AG08396 (cell line): ENCODE measurements around the gene LIMS4.
"Not testable (repeated sequence)": the region's sequence is repeated elsewhere in the genome, so short reads cannot be mapped to it uniquely, and the experiment has no call there.

Experiments used
- DNase-seq: peaks from one replicate; pipeline ENCODE4 v3.0.0; 2012; ENCODE audit warnings: low spot score, mixed read lengths

LIMS4 gene, protein sequence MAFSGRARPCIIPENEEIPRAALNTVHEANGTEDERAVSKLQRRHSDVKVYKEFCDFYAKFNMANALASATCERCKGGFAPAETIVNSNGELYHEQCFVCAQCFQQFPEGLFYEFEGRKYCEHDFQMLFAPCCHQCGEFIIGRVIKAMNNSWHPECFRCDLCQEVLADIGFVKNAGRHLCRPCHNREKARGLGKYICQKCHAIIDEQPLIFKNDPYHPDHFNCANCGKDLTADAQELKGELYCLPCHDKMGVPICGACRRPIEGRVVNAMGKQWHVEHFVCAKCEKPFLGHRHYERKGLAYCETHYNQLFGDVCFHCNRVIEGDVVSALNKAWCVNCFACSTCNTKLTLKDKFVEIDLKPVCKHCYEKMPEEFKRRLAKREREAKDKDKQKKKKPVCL

DNA sequence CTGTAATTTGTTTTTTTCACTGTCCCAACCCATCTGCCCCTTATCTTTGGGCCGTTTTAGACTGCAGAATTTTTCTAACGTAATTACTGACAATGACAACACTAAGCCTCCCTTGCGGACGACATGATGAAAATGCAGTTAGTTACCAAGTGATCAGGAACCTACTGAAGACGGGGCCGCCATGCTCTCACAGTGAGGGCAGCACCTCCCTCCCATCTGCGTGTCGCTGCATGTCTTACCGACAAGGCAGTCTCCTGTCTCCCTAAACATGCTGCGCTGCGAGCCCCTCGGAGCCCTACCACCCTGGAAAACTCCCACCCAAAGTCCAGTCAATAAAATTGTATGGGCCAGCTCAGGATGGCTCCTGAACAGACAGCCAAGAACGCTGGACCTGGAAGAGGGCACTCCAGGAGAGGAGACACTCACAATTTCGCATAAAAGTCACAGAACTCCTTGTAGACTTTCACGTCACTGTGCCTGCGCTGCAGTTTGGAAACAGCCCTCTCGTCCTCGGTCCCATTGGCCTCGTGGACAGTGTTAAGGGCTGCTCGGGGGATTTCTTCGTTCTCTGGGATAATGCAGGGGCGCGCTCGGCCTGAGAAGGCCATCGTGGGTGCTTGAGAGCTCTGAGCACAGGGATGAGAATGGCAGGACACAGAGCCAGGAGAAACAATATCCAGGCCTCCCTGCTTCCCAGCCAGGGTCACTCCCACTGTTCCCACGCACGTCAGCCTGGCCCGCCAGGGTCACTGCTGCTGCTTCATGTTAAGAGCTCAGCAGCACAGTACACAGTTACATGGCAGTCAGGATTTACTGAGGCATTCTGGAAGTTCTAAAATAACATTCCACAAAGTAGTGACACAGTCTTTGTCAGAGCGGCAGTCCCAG lies at the start of gene LIMS4:
LIMS4 (minus strand) TSS at position 646 of the 888 bp plus-strand sequence; CDS start at position 608, 38 bp downstream.
- not testable (repeated sequence) for DNase-seq

DNA sequence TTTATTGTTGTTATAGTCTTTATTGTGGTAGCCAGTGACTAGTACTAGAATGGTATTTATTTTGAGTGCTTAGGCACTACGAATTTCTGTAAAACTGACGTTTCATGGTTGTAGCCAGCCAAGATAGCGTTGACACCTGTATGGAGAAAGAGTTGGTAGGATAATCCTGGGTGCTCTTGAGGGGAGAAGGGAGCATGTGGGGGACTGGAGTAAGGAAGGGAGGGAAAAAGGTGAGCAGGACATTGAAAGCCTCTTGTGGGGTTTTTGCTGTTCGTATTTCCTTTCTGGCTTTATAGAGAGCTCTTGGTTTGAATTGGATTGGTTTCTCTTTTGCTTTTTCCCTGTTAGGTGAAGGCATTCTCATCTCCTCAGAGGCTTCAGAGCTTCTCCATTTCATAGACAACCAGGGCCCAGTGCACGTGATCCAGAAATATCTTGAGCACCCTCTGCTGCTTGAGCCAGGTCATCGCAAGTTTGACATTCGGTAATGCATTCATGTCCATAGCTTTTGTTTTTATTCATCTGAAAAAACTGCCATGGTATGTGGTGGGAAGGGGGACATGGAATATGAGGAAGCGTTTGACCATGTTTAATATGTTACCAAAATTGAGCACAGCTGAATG lies 27.2 kb upstream of the LIMS4 start:
- not testable (repeated sequence) for DNase-seq

DNA sequence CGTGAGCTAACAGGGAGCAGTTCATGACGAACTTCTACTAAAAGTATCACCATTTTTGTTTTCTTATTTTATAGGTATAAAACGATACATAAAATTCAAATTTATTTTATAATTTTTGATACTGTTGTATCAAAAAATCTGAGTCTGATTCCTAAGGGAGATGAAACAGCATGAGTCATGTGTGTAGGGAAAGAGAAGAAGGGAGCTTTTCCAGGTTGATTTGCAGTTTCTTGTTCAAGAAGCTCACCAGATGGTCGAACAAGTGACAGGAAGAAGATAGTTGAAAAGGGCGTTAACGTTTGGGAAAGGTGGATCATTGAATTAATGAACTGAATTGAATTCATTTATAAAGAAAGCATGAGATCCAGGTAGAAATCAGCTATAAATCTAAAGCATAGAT lies 23.4 kb upstream of the LIMS4 start:
- DNase-seq, result not testable (repeated sequence)

DNA sequence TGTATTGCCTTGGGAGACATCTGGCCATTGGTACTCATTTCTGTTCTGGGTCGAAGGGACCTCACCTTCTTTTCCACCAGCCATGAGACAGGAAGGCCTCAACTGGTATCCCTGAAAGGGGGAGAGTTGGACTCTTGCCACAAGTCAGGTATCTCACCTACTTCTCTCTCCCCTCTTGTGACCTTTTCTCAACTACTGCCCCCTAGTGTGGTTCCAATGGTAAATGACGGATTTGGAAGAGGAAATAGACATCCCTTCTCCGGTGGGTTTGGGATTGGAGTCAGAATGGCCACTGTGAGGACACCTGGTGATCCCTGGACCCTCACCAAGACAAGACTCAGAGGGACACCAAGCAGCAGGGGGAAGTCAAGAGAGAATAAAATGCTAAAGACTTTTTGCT lies 21.9 kb upstream of the LIMS4 start:
- DNase-seq, result not testable (repeated sequence)

DNA sequence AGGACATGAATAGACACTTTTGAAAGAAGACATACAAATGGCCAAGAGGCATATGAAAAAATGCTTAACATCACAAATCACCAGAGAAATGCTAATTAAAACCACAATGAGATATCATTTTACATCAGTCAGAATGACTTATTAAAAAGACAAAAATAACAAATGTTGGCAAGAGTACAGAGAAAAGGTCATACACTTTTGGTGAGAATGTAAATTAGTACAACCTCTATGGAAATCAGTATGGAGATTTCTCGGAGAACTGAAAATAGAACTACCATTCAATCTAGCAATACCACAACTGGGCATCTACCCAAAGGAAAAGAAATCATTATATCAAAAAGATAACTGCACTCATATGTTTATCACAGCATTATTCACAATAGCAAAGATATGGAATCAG lies 16.4 kb upstream of the LIMS4 start:
- DNase-seq, result not testable (repeated sequence)

DNA sequence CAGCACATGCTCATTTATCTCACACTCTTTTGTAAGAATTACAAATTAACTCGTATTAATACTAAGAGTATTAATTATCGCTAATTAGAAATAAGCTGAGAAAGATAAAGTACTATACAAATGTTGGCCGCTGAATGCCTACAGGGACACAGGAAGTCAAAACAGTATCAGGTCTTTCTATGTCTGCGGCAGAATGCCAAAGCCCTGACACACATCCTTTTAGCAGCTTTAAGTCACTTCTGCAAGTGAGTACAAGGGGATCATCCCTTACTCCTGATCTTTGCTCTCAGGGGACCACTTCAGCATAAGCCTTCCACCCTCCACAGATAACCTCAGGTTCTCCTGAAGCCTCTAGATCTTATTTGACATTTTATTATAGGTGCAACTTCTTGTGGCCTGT lies 10.1 kb upstream of the LIMS4 start:
- not testable (repeated sequence) for DNase-seq

DNA sequence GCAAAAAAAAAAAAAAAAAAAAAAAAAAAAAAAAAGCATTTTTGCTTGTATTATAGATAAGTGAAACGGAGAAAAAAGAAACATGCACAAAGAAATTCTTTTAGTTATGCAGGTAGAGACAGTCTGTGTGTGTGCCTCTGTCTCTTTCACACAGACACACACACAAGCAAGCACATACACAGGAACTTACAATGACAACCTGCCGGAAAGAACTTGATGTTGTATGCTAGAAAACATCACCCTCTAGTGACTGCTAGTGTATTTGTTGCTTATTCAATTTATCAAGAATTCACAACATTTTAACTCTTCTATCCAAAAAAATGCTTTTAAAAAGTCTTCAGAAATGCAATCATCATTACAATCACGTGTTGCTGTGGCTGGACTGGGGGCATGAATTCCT lies 8.6 kb upstream of the LIMS4 start:
- not testable (repeated sequence) for DNase-seq

DNA sequence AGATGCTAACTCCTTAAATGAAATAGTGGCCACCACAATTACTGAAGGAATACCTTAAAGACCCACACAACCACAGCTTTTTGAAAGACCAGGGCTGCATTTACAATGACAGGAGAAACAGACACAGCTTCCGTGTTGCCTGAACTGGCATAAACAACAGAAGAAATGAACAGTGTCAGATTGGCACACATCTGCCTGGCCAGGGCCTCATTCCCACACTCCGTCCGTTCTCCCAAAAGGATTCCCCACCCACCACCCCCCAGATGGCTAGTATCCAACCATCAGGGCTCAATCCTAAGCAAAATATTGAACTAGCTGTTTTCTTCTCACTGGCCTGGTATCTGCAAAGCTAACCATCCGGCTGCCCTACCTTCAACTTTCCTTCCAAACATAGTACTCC lies 7.5 kb upstream of the LIMS4 start:
- DNase-seq, result not testable (repeated sequence)

DNA sequence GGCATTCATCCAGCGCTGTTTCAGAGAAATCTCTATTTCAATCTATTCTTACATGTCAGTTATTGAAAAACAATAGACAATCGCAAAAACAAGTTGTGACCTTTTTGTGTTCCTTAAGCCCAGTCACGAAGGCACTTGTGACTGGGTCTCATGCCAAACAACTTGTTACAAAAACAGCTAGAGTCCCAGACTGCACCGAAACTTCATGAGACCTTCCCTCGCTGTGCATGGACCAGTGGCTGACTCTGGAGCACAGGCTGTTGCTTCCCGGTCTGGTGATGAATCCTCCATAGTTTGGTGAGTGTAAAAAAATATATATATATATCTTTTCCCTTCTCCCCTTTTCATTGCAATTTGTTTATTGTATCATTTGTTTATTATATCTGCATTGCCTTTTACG lies 4.8 kb upstream of the LIMS4 start:
- not testable (repeated sequence) for DNase-seq

DNA sequence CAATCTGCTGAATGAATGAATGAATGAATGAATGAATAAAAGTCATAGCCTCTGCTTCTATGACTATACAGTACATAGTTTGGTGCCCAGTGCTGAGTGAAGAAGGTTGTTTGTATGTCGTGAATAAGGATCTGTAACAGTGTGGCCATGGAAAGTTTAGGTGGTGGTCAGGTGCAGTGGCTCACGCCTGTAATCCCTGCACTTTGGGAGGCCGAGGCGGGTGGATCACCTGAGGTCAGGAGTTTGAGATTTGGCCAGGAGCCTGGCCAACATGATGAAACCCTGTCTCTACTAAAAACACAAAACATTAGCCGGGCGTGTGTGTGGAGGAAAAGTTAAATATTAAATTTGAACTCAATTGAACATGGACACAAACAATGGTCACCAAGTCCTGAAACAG lies 4.3 kb upstream of the LIMS4 start:
- not testable (repeated sequence) for DNase-seq

DNA sequence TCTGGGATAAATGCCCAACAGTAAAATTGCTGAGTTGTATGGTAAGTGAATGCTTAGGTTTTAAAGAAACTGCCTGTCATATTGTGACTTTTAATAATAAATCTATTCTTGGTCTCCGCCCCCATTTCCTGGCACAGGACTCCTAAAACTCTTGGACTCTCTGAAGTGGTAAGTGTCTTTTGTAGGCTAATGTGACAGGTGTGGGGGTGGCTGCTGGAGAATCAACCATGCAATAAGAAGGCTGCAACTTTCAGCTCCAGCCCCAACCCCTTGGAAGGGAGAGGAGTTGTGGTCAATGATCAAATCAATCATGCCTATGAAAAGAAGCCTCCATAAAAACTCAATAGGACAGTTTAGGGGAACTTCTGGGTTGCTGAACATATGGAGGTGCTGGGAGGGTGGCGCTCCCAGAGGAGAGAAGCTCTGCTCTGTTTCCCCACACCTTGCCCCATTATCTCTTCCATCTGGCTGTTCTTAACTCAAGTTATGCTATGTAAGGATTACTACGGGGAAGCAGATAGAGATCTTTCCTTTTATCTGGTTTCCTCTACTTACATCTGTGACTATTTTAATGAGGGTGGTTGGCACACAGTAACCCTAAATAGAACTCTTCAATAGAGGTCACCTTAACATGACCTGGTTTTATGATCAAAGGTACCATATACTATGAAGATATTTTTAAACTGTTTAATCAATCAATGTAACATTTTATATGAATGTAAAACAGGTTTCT lies 3.2 kb upstream of the LIMS4 start:
- DNase-seq, result not testable (repeated sequence)

DNA sequence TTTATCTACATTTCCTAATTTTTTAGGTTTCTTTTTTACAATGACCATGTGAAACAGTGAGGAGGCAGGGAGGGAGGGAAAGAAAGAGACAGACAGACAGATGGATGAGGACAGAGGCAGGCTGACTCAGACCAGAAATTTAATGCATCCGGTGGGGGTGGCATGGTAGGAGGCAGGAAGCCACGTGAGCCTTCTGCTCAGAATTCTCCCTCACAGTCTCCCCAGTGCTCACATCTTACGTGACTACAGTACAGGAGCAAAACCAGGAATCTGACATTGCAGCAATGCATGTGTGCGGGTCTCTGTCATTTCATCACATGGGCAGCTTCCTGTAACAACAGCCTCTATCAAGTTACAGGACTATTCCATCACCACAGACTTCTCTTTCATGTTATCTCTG lies 2.3 kb upstream of the LIMS4 start:
- DNase-seq, result not testable (repeated sequence)

DNA sequence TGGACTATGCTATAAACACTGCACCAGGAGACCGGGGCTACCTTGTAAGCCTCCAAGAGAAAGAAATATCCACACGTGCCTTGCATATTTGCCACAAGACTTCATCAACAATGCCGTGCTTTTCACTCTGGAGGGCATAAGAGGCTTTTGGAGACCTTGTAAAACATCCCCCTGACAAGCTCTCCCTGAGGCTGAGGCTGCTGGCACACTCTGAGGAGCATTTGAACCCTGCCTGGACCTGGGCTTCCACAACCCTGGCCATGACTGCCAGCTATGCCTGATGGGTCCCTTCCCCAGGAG lies 393 bp upstream of the LIMS4 start:
- not testable (repeated sequence) for DNase-seq

DNA sequence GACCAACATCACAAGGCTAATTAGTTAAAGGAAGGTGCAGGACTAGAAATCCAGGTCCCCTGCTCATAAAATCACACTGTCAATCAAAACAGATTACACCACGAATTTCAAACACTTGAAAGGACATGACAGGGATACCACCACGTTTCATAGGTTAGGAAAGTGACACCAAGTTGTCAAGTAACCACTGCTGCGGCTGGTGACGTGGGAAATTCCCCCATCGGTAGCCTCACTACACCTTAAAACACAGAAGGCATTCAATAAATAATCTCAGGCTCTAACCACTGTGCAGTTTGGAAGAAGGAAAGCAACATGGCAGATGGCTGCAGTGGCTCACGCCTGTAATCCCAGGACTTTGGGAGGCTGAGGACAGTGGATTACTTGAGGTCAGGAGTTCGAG lies 3.7 kb downstream of the LIMS4 start:
- not testable (repeated sequence) for DNase-seq

DNA sequence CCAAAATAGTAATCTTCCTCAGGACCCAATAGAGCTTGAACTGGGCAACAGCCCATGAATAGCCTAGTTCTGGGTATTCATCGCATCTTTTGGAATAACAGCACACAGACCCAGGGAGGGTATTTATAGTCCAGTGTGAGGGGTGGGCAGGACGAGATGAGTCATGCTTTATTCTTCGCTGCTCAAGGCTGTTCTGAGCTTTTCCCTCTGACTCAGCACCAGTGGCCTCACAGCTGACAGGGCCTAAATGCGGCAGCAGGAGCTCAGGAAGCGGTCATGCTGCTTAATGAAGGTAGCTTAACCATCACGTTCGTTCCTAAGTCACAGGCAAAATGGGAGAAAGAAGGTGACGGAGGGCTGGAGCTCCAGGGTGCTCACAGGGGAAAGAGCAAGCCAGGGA lies 7.3 kb downstream of the LIMS4 start:
- DNase-seq, result not testable (repeated sequence)

DNA sequence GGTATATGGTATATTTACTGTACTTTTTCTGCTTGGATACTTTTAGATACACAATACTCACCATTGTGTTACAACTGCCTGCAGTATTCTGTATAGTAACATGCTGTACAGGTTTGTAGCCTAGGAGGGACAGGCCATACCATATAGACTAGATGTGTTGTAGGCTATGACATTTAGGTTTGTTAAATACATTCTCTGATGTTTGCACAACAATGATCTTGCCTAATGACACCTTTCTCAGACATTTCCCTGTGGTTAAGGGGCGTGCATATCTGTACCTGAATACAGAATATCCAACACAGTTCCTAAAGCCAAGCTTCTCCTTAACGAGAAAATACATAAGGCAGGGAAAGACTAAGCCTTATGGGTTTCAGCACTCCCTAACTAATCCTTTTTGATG lies 10.2 kb downstream of the LIMS4 start:
- DNase-seq, result not testable (repeated sequence)

DNA sequence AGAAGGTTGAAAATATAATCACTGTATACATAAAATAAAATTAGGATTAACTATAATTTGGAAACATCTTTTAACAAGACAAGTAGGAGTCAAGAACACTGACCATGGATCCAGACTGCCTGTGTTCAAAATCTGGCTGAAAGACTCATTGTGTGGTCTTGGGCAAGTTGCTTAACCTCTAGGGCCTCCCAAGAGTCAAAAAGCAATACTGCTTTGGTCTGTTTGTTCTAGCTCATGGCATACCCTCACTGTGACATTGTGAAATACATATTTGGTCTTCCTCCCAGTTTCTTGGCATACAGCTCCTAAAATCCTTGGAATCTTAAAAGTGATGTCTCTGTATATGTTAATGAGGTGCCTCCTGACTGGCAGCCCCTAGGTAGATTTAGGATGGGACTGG lies 12.3 kb downstream of the LIMS4 start:
- not testable (repeated sequence) for DNase-seq

DNA sequence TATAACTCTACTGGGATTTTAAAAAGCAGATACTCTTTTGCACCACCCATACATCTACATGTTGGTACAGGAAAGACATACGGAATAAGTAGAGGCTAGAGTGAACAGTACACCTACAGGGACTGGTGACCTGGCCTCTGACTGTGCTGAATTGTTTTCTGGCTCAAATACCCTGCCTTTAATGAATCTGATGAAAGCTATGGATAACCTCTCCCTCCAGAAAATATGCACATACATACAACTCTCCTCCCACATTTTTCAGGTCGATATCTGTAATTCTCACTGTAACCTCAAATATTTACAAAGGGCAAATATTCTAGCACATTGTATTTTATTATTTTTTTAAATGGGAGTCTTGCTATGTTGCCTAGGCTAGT lies 15.4 kb downstream of the LIMS4 start:
- not testable (repeated sequence) for DNase-seq

DNA sequence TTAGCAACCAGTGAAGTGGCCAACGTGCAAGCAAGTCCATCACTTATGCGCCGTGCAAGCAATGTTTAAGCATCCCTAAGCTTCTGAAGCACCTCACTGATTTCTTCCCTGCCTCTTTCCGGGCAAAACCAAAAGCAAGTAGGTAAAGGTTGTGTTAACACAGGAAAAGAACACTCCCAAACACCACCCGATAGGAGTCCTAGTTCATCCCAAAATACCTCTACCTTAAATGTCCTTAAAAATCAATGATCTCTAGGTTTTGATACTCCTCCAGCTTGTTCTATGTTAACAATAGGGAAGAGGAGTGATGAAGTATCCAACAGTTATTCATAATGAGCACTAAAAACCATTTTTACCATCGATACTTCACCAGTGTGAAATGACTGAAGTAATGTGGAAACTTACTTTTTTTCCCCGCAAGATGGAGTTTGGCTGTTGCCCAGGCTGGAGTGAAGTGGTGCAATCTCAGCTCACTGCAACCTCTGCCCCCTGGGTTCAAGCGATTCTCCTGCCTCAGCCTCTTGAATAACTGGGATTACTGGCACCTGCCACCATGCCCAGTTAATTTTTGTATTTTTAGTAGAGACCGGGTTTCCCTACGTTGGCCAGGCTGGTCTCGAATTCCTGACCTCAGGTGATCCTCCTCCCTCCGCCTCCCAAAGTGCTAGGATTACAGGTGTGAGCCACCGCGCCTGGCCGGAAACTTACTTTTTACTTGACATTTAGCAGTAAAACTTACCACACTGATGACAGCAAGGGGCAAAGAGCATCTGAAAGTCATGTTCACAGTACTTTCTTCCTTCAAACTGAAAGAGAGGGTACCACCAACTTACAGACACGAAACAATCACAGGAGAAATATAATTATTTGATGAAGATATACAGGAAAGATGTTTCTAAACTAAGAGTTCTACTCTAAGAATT lies 16.1 kb downstream of the LIMS4 start:
- DNase-seq, result not testable (repeated sequence)

DNA sequence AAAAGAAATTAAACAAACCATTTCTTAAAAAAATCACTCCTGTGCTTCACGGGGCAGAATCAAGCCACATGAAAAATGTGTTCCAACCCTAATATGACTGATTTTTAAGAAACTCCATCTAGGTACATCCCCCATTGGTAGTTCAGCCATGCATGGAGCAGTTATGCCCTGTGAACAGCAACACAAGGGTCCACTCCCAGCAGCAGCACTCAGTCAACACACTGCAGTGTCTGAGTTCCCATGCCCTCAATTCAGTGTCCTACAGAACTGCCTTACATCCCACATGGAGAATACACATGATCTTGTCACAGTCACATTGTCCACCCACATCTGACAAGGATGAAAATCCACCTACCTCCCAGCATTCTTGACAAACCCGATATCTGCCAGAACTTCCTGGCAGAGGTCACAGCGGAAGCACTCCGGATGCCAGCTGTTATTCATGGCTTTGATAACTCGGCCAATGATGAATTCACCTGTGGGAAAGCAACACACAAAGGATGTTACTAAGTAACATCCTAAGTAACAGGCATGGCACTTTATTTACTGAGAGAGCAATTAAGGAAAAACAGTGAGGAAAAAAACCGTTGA lies 17.4 kb downstream of the LIMS4 start:
- DNase-seq, result not testable (repeated sequence)
